ENCODE results near the gene CRAMP1. TPM values are rescaled to one million over a fixed set of nuclear protein-coding genes. Genes with fewer than 3 reads are reported as not detected.
A peak's percentile ranks its signal among the peaks of the same experiment; 100 is the strongest.

CRAMP1 gene
- total RNA-seq, 3 donors from 2014 or later = 15.7 to 27.4 (median 20.6) TPM

- intact Hi-C loops (cut with DNase I, micrococcal nuclease) = no loop called here
- ATAC-seq (no peak), DNase-seq (no peak)
- peaks cover 11% of the 10 kb centered on the region for H3K36me3 ChIP-seq (ENCODE audit: low read depth)
- no peak for TF ChIP-seq CTCF (IDR thresholded peaks at IDR 0.05)
- no peaks in the 10 kb centered on the region for H3K4me1 ChIP-seq (ENCODE audit: low read depth)
- H3K4me3 ChIP-seq = no peak overlapping the region
- H3K9me3 ChIP-seq = no peaks in the 10 kb centered on the region
Measured at GRCh38 chr16:1653023-1653422, 40.9 kb downstream of the CRAMP1 start.

- TF ChIP-seq CTCF (IDR thresholded peaks at IDR 0.05) = no peak
- DNase-seq (no peak), ATAC-seq (no peak)
- H3K4me1 ChIP-seq (ENCODE audit: low read depth) = no peaks in the 10 kb centered on the region
- peaks cover 12% of the 10 kb centered on the region for H3K36me3 ChIP-seq (ENCODE audit: low read depth)
- intact Hi-C loops (cut with DNase I, micrococcal nuclease) = no loop called here
- no peaks in the 10 kb centered on the region for H3K9me3 ChIP-seq
- no peak overlapping the region for H3K4me3 ChIP-seq
Measured at GRCh38 chr16:1654505-1655268, 42.5 kb downstream of the CRAMP1 start.

GRCh38 chr16:1655269-1655807 is 43.2 kb downstream of the CRAMP1 start:
- H3K4me1 ChIP-seq (ENCODE audit: low read depth) = no peaks in the 10 kb centered on the region
- intact Hi-C loops (cut with DNase I, micrococcal nuclease) = no loop called here
- no peak overlapping the region for H3K4me3 ChIP-seq
- DNase-seq (no peak), ATAC-seq (peak; percentile 51)
- TF ChIP-seq CTCF (IDR thresholded peaks at IDR 0.05) = no peak
- H3K9me3 ChIP-seq = no peaks in the 10 kb centered on the region
- peaks cover 17% of the 10 kb centered on the region for H3K36me3 ChIP-seq (ENCODE audit: low read depth)

GRCh38 chr16:1655909-1656807 is 44.0 kb downstream of the CRAMP1 start:
- intact Hi-C loops (cut with DNase I, micrococcal nuclease) = no loop called here
- H3K4me3 ChIP-seq = no peak overlapping the region
- no peaks in the 10 kb centered on the region for H3K4me1 ChIP-seq (ENCODE audit: low read depth)
- H3K36me3 ChIP-seq (ENCODE audit: low read depth) = peaks cover 17% of the 10 kb centered on the region
- TF ChIP-seq CTCF (IDR thresholded peaks at IDR 0.05) = no peak
- no peaks in the 10 kb centered on the region for H3K9me3 ChIP-seq
- ATAC-seq (no peak), DNase-seq (no peak)

- Histone ChIP-seq H3K36me3 (ENCODE audit: low read depth) (peaks cover 19% of the 10 kb centered on the region), H3K9me3 (no peaks in the 10 kb centered on the region), H3K4me1 (ENCODE audit: low read depth) (no peaks in the 10 kb centered on the region), H3K4me3 (no peak overlapping the region)
- DNase-seq = no peak
- intact Hi-C loops (cut with DNase I, micrococcal nuclease) = no loop called here
- no peak for TF ChIP-seq CTCF (IDR thresholded peaks at IDR 0.05)
- no peak for ATAC-seq
Measured at GRCh38 chr16:1656808-1657617, 44.9 kb downstream of the CRAMP1 start.

All from mucosa of descending colon (tissue), 3 donors.